Caco-2 (cell line): Measurements from ENCODE around the gene DOK3. TPM values are rescaled to one million over a fixed set of nuclear protein-coding genes. Genes with fewer than 3 reads are reported as not detected.

ENCODE experiments used
- BruUV-seq: library from RNA; stranded (reverse); fragments of 400-500 nt; replicated peaks from 2 replicates; lab custom pipeline; 2021; lab: Mats Ljungman, UMichigan
- CTCF ChIA-PET: fragments of 300-600 bp; sonication (Branson Sonifier 250); formaldehyde crosslinking; loops from one replicate; lab custom pipeline; 2022; ENCODE audit warnings: antibody characterized with exemption; lab: Charles Lee
- POLR2A ChIA-PET: fragments of 300-600 bp; sonication (Branson Sonifier 250); formaldehyde crosslinking; loops from one replicate; lab custom pipeline; 2022; ENCODE audit warnings: antibody characterized with exemption; lab: Charles Lee
- DNase-seq, 2 experiments: peaks; one replicate each; pipeline versions ENCODE4 v3.0.0 to v3.0.0-alpha.2; 2020 to 2022
- H3K27me3 ChIP-seq: replicated peaks from 2 replicates; pipeline ENCODE4 v1.6.0; 2011; ENCODE audit warnings: low read length; ENCODE audit not compliant: control insufficient read depth, insufficient read depth
- H3K36me3 ChIP-seq: 2 replicates; pipeline ENCODE4 v1.5.1; 2011; ENCODE audit warnings: low read length; ENCODE audit not compliant: control insufficient read depth, insufficient read depth
- H3K4me1 ChIP-seq: fragments of 250-450 bp; sonication (Bioruptor Pico); 2 replicates; pipeline ENCODE4 v1.5.1; 2020; ENCODE audit warnings: mild to moderate bottlenecking
- H3K4me3 ChIP-seq: 2 replicates; pipeline ENCODE4 v1.5.1; 2011; ENCODE audit warnings: low read depth, mild to moderate bottlenecking, control low read depth, low read length
- H3K9me3 ChIP-seq: fragments of 250-450 bp; sonication (Bioruptor Pico); 2 replicates; pipeline ENCODE4 v1.5.1; 2020; ENCODE audit warnings: mild to moderate bottlenecking, moderate library complexity
- H3K27ac Mint-ChIP-seq: one replicate; pipeline ENCODE4 v1.8.0; 2022; ENCODE audit warnings: mixed read lengths; ENCODE audit not compliant: unreplicated experiment
- H3K27me3 Mint-ChIP-seq: one replicate; pipeline ENCODE4 v1.8.0; 2022; ENCODE audit warnings: mixed read lengths; ENCODE audit not compliant: insufficient read depth, unreplicated experiment
- H3K36me3 Mint-ChIP-seq: one replicate; pipeline ENCODE4 v1.8.0; 2022; ENCODE audit warnings: mild to moderate bottlenecking, mixed read lengths; ENCODE audit not compliant: insufficient read depth, unreplicated experiment
- H3K4me1 Mint-ChIP-seq: one replicate; pipeline ENCODE4 v1.8.0; 2022; ENCODE audit warnings: low read depth, mixed read lengths; ENCODE audit not compliant: unreplicated experiment
- H3K4me3 Mint-ChIP-seq: one replicate; pipeline ENCODE4 v1.8.0; 2022; ENCODE audit warnings: mild to moderate bottlenecking, moderate library complexity, mixed read lengths; ENCODE audit not compliant: unreplicated experiment
- H3K9me3 Mint-ChIP-seq: one replicate; pipeline ENCODE4 v1.8.0; 2022; ENCODE audit warnings: mixed read lengths; ENCODE audit not compliant: unreplicated experiment
- intact Hi-C: fragments of 100-400 bp; cut with micrococcal nuclease; formaldehyde crosslinking; loops from one replicate; pipeline ENCODE4 v1.10.0; 2022; ENCODE audit not compliant: unreplicated experiment
- total RNA-seq: library from RNA; stranded (reverse); gene quantifications from 2 replicates; pipeline ENCODE4 v1.2.3, GENCODE V29; 2022
- TF ChIP-seq, protein P1 (sequence below), 2 experiments: fragments of 200-600 bp in 1 of 2; IDR thresholded peaks; 1 replicate in 1 of 2; 2 replicates in 1 of 2; pipeline versions ENCODE4 v1.5.1 to v1.8.0; 2011 to 2022; ENCODE audit warnings: antibody characterized with exemption in 1 of 2, control low read depth in 1 of 2, inconsistent platforms in 1 of 2, low read depth in 1 of 2, low read length in 1 of 2, mild to moderate bottlenecking in 1 of 2, moderate library complexity in 1 of 2; ENCODE audit not compliant: insufficient read depth in 1 of 2, severe bottlenecking in 1 of 2, unreplicated experiment in 1 of 2

The DOK3 gene
- total RNA-seq, 1 experiment from 2014 or later = 7.9 TPM

DNA sequence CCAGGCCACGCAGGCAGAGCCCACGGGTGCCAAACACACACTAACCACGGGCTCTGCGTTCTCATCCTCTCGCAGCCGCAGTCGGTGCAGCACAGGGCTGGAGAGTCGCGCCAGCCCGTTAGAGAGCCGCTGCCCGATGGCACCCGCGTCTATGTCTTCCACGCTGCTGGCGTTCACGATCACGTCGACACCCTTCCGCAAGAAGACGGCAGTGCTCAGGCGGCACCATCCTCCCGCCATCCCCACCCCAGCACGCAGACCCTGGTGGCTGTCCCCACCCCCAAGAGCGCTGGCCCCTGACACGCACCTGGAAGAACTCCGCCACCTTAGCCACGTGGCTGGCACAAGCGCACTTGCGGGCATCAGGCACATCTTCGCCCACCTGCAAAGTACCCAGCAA lies 42.2 kb downstream of the DOK3 start:
- Mint-ChIP-seq H3K27ac (peak overlapping the region; percentile 86), H3K27me3 (no peaks in the 10 kb centered on the region), H3K9me3 (no peaks in the 10 kb centered on the region), H3K4me1 (peaks cover 24% of the 10 kb centered on the region), H3K4me3 (no peak overlapping the region), H3K36me3 (peaks cover 76% of the 10 kb centered on the region)
- Histone ChIP-seq H3K4me1 (peaks cover 41% of the 10 kb centered on the region), H3K4me3 (no peak overlapping the region), H3K27me3 (no peaks in the 10 kb centered on the region), H3K9me3 (no peaks in the 10 kb centered on the region), H3K36me3 (peaks cover 9% of the 10 kb centered on the region)
- ChIA-PET POLR2A (no interaction called here), CTCF (no interaction called here)
- TF ChIP-seq, protein P1, sequence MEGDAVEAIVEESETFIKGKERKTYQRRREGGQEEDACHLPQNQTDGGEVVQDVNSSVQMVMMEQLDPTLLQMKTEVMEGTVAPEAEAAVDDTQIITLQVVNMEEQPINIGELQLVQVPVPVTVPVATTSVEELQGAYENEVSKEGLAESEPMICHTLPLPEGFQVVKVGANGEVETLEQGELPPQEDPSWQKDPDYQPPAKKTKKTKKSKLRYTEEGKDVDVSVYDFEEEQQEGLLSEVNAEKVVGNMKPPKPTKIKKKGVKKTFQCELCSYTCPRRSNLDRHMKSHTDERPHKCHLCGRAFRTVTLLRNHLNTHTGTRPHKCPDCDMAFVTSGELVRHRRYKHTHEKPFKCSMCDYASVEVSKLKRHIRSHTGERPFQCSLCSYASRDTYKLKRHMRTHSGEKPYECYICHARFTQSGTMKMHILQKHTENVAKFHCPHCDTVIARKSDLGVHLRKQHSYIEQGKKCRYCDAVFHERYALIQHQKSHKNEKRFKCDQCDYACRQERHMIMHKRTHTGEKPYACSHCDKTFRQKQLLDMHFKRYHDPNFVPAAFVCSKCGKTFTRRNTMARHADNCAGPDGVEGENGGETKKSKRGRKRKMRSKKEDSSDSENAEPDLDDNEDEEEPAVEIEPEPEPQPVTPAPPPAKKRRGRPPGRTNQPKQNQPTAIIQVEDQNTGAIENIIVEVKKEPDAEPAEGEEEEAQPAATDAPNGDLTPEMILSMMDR (IDR thresholded peaks at IDR 0.05; ENCODE audit: insufficient read depth in 1 of 2, low read depth in 1 of 2, low read length in 1 of 2, severe bottlenecking in 1 of 2, unreplicated experiment in 1 of 2) = no peak
- no TSS peak for BruUV-seq
- intact Hi-C loops = no loop called here
- DNase-seq = no peak

DNA sequence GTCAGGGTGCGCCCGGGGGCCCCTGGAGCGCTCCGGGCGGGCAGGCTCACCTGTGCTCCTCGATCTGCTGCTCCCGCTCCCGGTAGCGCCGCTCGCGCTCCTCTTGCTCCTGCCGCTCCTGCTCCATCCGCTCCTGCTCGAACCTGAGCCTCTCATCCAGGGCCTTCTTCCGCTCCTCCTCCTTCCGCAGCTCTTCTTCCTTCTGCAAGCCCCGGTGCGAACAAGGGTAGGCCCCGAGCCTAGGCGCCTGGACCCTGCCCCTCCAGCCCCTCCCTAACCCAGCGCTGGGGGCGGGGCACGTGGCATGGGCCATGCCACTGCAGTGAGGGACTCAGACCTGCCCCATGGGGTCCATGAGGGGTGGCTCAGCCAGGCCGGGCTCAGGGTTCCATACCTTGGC lies 42.8 kb downstream of the DOK3 start:
- no TSS peak for BruUV-seq
- H3K9me3 Mint-ChIP-seq = no peaks in the 10 kb centered on the region

DNA sequence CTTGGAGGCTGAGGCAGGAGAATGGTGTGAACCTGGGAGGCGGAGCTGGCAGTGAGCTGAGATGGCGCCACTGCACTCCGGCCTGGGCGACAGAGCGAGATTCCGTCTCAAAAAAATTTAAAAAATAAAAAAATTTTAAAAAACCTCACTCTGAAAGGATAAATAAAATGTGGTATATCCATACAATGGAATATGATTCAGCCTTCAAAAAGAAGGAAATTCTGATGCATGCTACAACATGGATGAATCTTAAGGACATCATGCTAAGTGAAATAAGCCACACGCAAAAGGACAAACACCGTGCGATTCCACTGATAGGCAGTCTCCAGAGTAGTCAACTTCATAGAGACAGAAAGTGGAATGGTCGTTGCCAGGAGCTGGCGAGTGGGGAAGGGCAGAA lies 44.6 kb downstream of the DOK3 start:
- no peak overlapping the region for H3K4me3 Mint-ChIP-seq
- POLR2A ChIA-PET = no interaction called here
- no peak for DNase-seq
- H3K27me3 ChIP-seq = no peaks in the 10 kb centered on the region
- no peaks in the 10 kb centered on the region for H3K9me3 Mint-ChIP-seq
- TF ChIP-seq, protein P1 (IDR thresholded peaks at IDR 0.05; ENCODE audit: insufficient read depth in 1 of 2, low read depth in 1 of 2, low read length in 1 of 2, severe bottlenecking in 1 of 2, unreplicated experiment in 1 of 2) = no peak
- H3K4me3 ChIP-seq = no peak overlapping the region
- no TSS peak for BruUV-seq
- no peak overlapping the region for H3K27ac Mint-ChIP-seq
- no peaks in the 10 kb centered on the region for H3K9me3 ChIP-seq
- H3K27me3 Mint-ChIP-seq = no peaks in the 10 kb centered on the region
- peaks cover 18% of the 10 kb centered on the region for H3K4me1 ChIP-seq
- H3K36me3 ChIP-seq = peaks cover 9% of the 10 kb centered on the region
- H3K36me3 Mint-ChIP-seq = peaks cover 93% of the 10 kb centered on the region
- CTCF ChIA-PET = no interaction called here
- peaks cover 23% of the 10 kb centered on the region for H3K4me1 Mint-ChIP-seq
- intact Hi-C loops = no loop called here

More for the DNA sequence above, 42.8 kb downstream of the DOK3 start:
- Histone ChIP-seq H3K4me1 (peaks cover 35% of the 10 kb centered on the region), H3K9me3 (no peaks in the 10 kb centered on the region), H3K4me3 (no peak overlapping the region), H3K27me3 (no peaks in the 10 kb centered on the region), H3K36me3 (peaks cover 9% of the 10 kb centered on the region)
- H3K4me3 Mint-ChIP-seq = no peak overlapping the region
- intact Hi-C loops = no loop called here
- no peak for DNase-seq
- H3K27ac Mint-ChIP-seq = peak overlapping the region; percentile 30
- peaks cover 24% of the 10 kb centered on the region for H3K4me1 Mint-ChIP-seq
- H3K27me3 Mint-ChIP-seq = no peaks in the 10 kb centered on the region
- TF ChIP-seq, protein P1 (IDR thresholded peaks at IDR 0.05; ENCODE audit: insufficient read depth in 1 of 2, low read depth in 1 of 2, low read length in 1 of 2, severe bottlenecking in 1 of 2, unreplicated experiment in 1 of 2) = no peak
- POLR2A ChIA-PET = no interaction called here
- H3K36me3 Mint-ChIP-seq = peaks cover 77% of the 10 kb centered on the region
- CTCF ChIA-PET = no interaction called here
